ENCODE results near the gene LNPK.
"Not testable (repeated sequence)": the region's sequence is repeated elsewhere in the genome, so short reads cannot be mapped to it uniquely, and the experiment has no call there.

LNPK gene

DNA sequence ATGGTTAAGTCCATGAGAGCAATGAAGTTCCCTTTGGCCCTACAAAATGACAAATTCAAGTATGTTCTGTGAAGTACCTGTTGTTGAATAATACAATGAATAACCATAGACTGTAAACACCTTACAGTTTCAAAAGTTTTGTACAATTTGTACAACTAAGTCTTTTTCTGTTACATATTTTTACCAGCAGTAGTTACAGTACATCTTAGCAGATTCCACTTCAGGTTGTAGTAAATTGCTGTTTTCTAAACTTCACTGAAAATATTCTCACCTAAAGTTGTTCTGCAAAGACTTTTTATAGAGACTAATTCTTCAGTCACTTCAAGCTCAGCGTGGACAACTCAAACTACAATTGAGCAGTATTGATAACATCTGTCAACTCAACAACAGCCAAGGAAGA, 28.7 kb downstream of the LNPK start:
- no peak for DNase-seq (ENCODE audit: low spot score)

- no peak for DNase-seq (ENCODE audit: low spot score)
Observed at GRCh38 chr2:175966839-175967238, 35.2 kb downstream of the LNPK start.

DNA sequence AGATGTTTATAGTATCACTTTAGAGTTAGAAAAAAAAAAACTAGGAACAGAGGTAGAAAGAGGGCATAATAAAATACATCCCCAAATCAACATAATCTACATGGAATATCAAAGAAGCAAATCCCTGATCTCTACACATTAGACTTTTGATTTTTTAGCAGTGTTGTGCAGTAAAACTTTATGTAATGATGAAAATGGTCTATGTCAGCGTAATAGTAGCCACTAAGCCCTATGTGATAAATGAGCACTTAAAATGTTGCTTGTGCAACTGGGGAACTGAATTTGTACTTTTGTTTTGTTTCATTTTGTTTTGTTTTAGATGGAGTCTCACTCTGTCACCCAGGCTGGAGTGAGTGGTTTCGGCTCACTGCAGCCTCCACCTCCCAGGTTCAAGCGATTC, 36.3 kb downstream of the LNPK start:
- no peak for DNase-seq (ENCODE audit: low spot score)

DNA sequence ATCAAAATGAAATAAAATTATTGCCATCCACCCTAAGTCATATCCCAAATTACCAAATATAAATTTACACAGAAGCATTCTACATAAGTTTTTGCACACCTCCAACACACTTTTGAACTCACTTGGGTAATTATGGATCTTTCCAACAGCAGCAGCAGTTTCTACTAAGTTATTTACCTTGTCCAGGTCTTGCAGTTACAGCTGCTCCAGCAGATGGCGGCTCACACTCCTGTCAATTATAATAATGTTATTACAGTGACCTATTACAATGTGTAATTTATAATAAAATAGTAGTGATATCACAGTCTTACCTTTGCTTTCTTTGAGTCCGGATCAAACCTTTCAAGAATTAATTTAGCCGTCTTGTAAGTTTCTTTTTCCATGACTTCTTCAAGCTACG, 37.9 kb downstream of the LNPK start:
- DNase-seq (ENCODE audit: low spot score) = no peak

GRCh38 chr2:175963171-175963570, 38.9 kb downstream of the LNPK start:
- DNase-seq (ENCODE audit: low spot score) = not testable (repeated sequence)

DNA sequence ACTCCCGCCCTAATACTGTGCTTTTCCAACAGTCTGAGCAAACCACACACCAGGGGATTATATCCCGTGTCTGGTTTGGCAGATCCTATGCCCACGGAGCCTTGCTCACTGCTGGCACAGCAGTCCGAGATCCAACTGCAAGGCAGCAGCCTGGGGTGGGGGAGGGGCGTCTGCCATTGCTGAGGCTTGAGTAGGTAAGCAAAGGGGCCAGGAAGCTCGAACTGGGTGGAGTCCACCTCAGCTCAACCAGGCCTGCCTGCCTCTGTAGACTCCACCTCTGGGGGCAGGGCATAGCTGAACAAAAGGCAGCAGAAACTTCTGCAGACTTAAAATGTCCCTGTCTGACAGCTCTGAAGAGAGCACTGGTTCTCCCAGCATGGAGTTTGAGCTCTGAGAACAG, 44.2 kb downstream of the LNPK start:
- no peak for DNase-seq (ENCODE audit: low spot score)

DNA sequence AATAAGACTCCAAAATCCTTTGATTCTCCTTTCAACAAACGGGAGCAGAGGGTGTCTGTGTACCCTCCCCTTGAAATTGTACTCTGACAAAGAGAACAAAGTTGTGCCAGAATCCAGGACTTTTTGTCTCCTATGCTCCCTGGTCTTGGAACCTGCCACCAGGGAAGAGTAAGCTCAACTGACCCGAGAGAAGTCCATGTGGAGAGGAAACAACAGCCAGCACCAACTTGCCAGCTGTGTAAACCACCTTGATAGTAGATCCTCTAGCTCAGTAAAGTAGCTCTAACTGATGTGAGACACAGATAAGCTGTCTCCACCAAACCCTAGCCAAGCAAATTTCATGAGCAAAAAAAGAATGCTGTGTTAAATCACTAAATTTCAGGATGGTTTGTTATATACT, 46.9 kb downstream of the LNPK start:
- no peak for DNase-seq (ENCODE audit: low spot score)

- no peak for DNase-seq (ENCODE audit: low spot score)
Observed at GRCh38 chr2:175950512-175950911, 51.6 kb downstream of the LNPK start.

DNA sequence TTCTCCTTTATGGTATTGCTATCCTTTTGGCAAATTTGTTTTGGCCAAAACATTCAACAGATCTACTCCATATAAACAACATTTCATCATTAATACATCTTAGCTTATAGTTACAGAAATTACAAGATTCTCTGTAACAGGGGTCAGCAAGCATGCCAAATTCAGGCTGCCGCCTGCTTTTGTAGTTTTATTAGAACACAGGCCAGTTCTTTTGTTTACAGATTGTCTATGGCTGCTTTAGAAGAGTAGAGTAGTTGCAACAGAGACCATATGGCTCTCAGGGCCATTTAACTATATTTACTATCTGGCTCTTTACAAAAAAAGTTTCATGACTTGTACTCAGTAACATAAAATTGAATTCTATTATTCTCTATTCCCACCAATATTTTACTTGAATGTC, 53.9 kb downstream of the LNPK start:
- DNase-seq (ENCODE audit: low spot score) = no peak

GRCh38 chr2:175947073-175947472, 55.0 kb downstream of the LNPK start:
- DNase-seq (ENCODE audit: low spot score) = no peak

- no peak for DNase-seq (ENCODE audit: low spot score)
Observed at GRCh38 chr2:175941699-175942098, 60.4 kb downstream of the LNPK start.

DNA sequence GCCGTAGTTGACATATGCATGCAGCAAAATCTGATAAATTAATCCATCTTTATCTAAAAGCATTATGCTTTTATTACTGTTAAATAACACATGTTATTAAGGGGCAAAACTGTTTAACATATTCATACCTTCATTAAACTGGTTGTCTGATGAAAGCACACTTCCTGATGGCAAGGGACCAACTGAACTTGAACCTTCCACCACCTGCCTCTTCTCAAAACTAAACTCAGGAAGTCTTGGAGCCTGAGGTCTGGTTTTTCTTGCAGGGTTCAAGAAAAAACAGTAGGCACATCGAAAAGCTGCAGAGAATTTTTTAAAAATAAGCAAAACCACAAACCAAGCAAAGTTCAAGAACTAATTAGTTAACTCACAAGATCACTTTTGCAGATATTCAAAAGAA, 64.9 kb downstream of the LNPK start:
- DNase-seq (ENCODE audit: low spot score) = no peak

GRCh38 chr2:175935289-175936181, 66.5 kb downstream of the LNPK start:
- peak; percentile 3 for DNase-seq (ENCODE audit: low spot score)

- no peak for DNase-seq (ENCODE audit: low spot score)
Observed at GRCh38 chr2:175932675-175933074, 69.4 kb downstream of the LNPK start.

- no peak for DNase-seq (ENCODE audit: low spot score)
Observed at GRCh38 chr2:175931805-175932204, 70.3 kb downstream of the LNPK start.

DNA sequence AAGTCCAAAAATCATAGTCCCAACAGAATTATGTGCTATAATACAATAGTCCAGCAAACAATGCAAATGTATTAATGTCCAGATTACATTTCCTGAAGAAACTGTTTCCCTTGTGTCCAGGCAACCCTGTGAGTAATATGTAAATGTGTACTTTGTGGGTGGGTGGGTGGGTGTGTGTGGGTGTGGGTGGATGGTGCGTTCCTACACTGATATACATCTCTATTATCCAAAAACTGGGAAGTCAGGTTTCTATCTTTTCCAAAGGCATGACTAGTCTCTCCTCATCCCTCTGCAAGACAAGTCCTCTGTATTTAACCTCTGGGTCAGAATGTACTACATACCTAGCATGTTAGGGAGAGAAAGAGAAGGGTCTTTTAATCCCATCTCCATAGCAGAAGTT, 71.6 kb downstream of the LNPK start:
- DNase-seq (ENCODE audit: low spot score) = no peak

DNA sequence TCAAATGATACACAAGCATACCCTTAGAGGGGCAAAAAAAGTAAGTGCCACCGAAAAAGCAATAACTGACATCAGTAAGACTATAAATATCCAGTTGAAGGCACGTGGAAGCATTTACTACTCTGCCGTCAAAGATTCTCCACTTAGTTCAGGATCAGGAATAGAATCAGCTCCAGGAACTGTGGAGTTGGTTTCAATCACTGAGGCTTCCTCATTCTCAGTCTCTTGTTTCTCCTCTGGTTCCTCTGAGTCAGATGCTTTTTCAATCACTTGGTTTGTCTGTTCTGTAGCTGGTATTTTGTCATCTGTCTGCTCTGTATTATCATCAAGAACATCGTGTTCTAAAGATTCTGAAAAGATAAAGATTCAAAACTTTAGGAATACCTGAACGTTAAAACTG, 72.2 kb downstream of the LNPK start:
- DNase-seq (ENCODE audit: low spot score) = peak; percentile 5

- DNase-seq (ENCODE audit: low spot score) = no peak
Observed at GRCh38 chr2:175926272-175926671, 75.8 kb downstream of the LNPK start.

GRCh38 chr2:175922160-175922559, 79.9 kb downstream of the LNPK start:
- DNase-seq (ENCODE audit: low spot score) = no peak

- no peak for DNase-seq (ENCODE audit: low spot score)
Observed at GRCh38 chr2:175918935-175919334, 83.1 kb downstream of the LNPK start.

- no peak for DNase-seq (ENCODE audit: low spot score)
Observed at GRCh38 chr2:175914846-175915245, 87.2 kb downstream of the LNPK start.

DNA sequence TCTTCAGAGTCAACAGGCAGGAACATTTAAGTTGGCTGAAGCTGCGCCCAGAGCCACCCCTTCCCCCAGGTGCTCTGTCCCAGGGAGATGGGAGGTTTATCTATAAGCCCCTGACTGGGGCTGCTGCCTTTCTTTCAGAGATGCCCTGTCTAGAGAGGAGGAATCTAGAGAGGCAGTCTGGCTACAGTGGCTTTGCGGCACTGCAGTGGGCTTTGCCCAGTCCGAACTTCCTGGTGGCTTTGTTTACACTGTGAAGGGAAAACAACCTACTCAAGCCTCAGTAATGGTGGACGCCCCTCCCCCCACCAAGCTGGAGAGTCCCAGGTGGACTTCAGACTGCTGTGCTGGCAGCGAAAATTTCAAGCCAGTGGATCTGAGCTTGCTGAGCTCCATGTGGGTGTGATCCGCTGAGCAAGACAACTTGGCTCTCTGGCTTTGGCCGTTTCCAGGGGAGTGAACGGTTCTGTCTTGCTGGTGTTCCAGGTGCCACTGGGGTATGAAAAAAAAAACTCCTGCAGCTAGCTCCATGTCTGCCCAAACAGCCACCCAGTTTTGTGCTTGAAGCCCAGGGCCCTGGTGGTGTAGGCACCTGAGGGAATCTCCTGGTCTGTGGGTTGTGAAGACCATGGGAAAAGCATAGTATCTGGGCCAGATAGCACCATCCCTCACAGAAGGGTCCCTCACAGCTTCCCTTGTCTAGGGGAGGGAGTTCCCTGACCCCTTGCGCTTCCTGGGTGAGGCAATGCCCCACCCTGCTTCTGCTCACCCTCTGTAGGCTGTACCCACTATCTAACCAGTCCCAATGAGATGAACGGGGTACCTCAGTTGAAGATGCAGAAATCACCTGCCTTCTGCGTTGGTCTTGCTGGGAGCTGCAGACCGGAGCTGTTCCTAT, 88.0 kb downstream of the LNPK start:
- DNase-seq (ENCODE audit: low spot score) = not testable (repeated sequence)

GRCh38 chr2:175913267-175913666, 88.8 kb downstream of the LNPK start:
- not testable (repeated sequence) for DNase-seq (ENCODE audit: low spot score)
